IMR-90 (cell line): ENCODE results near the gene FXR2. TPM values are rescaled to one million over a fixed set of nuclear protein-coding genes. Genes with fewer than 3 reads are reported as not detected.

Experiments
- ATAC-seq: fragments of 200-7000 bp; cut with Tn5 transposase; 2 replicates; pipeline ENCODE4 v1.9.1; 2020; ENCODE audit warnings: low read depth, mild to moderate bottlenecking, moderate library complexity
- BruUV-seq: library from RNA; stranded (reverse); fragments of 400-500 nt; replicated peaks from 2 replicates; lab custom pipeline; 2021; lab: Mats Ljungman, UMichigan
- CTCF ChIA-PET: fragments of 300-600 bp; formaldehyde crosslinking; extraction: SDS; loops from one replicate; lab custom pipeline; 2021; ENCODE audit warnings: antibody characterized with exemption; lab: Yijun Ruan, JAX
- POLR2A ChIA-PET: fragments of 300-600 bp; sonication (Branson Sonifier 250); formaldehyde crosslinking; loops from one replicate; lab custom pipeline; 2022; ENCODE audit warnings: antibody characterized with exemption; ENCODE audit not compliant: unreplicated experiment; lab: Charles Lee
- DNase-seq: peaks from one replicate; pipeline ENCODE4 v3.0.0; 2013
- H2AFZ ChIP-seq: replicated peaks from 2 replicates; pipeline ENCODE3; 2013; ENCODE audit warnings: low read length, mild to moderate bottlenecking; ENCODE audit not compliant: poor library complexity
- H2AK5ac ChIP-seq: 2 replicates; pipeline ENCODE4 v1.6.1; 2013; ENCODE audit warnings: low read depth, low read length, inconsistent platforms
- H2AK9ac ChIP-seq: replicated peaks from 2 replicates; pipeline ENCODE3; 2013; ENCODE audit warnings: mild to moderate bottlenecking, low read depth, low read length, moderate library complexity; ENCODE audit not compliant: poor library complexity
- H2BK120ac ChIP-seq: 2 replicates; pipeline ENCODE4 v1.6.1; 2013; ENCODE audit warnings: low read depth, low read length, inconsistent platforms
- H2BK15ac ChIP-seq: 3 replicates; pipeline ENCODE4 v1.6.1; 2013; ENCODE audit warnings: low read depth, low read length, inconsistent platforms
- H2BK20ac ChIP-seq: 2 replicates; pipeline ENCODE4 v1.6.1; 2013; ENCODE audit warnings: low read depth, mild to moderate bottlenecking, inconsistent platforms, low read length, moderate library complexity
- H2BK5ac ChIP-seq: 2 replicates; pipeline ENCODE4 v1.6.1; 2013; ENCODE audit warnings: mild to moderate bottlenecking, low read depth, low read length, inconsistent platforms; ENCODE audit not compliant: poor library complexity, severe bottlenecking
- H3K14ac ChIP-seq: replicated peaks from 2 replicates; pipeline ENCODE4 v1.6.1; 2013; ENCODE audit warnings: low read depth, low read length, inconsistent platforms
- H3K18ac ChIP-seq: 2 replicates; pipeline ENCODE4 v1.6.1; 2013; ENCODE audit warnings: low read depth, low read length, control low read depth
- H3K23ac ChIP-seq: 2 replicates; pipeline ENCODE4 v1.6.1; 2013; ENCODE audit warnings: low read depth, low read length, inconsistent platforms
- H3K27ac ChIP-seq: 2 replicates; pipeline ENCODE4 v1.5.1; 2013; ENCODE audit warnings: mild to moderate bottlenecking, control low read depth, low read length; ENCODE audit not compliant: insufficient read depth
- H3K27me3 ChIP-seq: 2 replicates; pipeline ENCODE4 v1.6.1; 2013; ENCODE audit warnings: low read length; ENCODE audit not compliant: control insufficient read depth, insufficient read depth
- H3K36me3 ChIP-seq: 2 replicates; pipeline ENCODE4 v1.6.1; 2013; ENCODE audit warnings: low read length, mixed read lengths; ENCODE audit not compliant: control insufficient read depth, insufficient read depth
- H3K4ac ChIP-seq: 2 replicates; pipeline ENCODE4 v1.6.1; 2013; ENCODE audit warnings: low read depth, low read length, inconsistent platforms
- H3K4me1 ChIP-seq: 2 replicates; pipeline ENCODE4 v1.6.1; 2013; ENCODE audit warnings: low read length, mixed read lengths; ENCODE audit not compliant: control insufficient read depth, insufficient read depth
- H3K4me2 ChIP-seq: 2 replicates; pipeline ENCODE4 v1.6.1; 2013; ENCODE audit warnings: low read depth, mild to moderate bottlenecking, control low read depth, low read length, moderate library complexity
- H3K4me3 ChIP-seq: 2 replicates; pipeline ENCODE4 v1.5.1; 2013; ENCODE audit warnings: low read depth, mild to moderate bottlenecking, control low read depth, low read length, moderate library complexity; ENCODE audit not compliant: insufficient read depth
- H3K56ac ChIP-seq: 2 replicates; pipeline ENCODE4 v1.6.1; 2013; ENCODE audit warnings: low read length, inconsistent platforms; ENCODE audit not compliant: insufficient read depth; ENCODE audit errors: extremely low read depth
- H3K79me1 ChIP-seq, 2 experiments: 2 replicates each; pipeline ENCODE4 v1.6.1; 2013; ENCODE audit warnings: low read length in 2 of 2, inconsistent platforms in 1 of 2, low read depth in 1 of 2
- H3K9ac ChIP-seq: 2 replicates; pipeline ENCODE4 v1.6.1; 2013; ENCODE audit warnings: low read depth, low read length, control low read depth
- H3K9me1 ChIP-seq: 2 replicates; pipeline ENCODE4 v1.6.1; 2013; ENCODE audit warnings: low read length, inconsistent platforms; ENCODE audit not compliant: insufficient read depth
- H3K9me3 ChIP-seq: 2 replicates; pipeline ENCODE4 v1.6.1; 2013; ENCODE audit warnings: low read length; ENCODE audit not compliant: control insufficient read depth, insufficient read depth
- H4K20me1 ChIP-seq: 2 replicates; pipeline ENCODE4 v1.6.1; 2013; ENCODE audit warnings: low read length, inconsistent platforms; ENCODE audit not compliant: insufficient read depth
- H4K5ac ChIP-seq: 2 replicates; pipeline ENCODE4 v1.6.1; 2013; ENCODE audit warnings: mild to moderate bottlenecking, low read depth, low read length, control low read depth
- H4K8ac ChIP-seq, 2 experiments: 2 replicates each; pipeline ENCODE4 v1.6.1; 2013; ENCODE audit warnings: low read depth in 2 of 2, low read length in 2 of 2, control low read depth in 1 of 2, inconsistent platforms in 1 of 2
- H4K91ac ChIP-seq: 2 replicates; pipeline ENCODE4 v1.6.1; 2013; ENCODE audit warnings: low read depth, low read length, inconsistent platforms; ENCODE audit not compliant: insufficient read depth
- BHLHE40 ChIP-seq: fragments of 150-350 bp; IDR thresholded peaks from 2 replicates; pipeline ENCODE4 v1.6.1; 2016; ENCODE audit warnings: mild to moderate bottlenecking, low read depth, low read length
- CEBPB ChIP-seq: IDR thresholded peaks from 2 replicates; pipeline ENCODE4 v1.6.1; 2012; ENCODE audit warnings: low read depth, low read length, improper control_type of control experiment
- CHD1 ChIP-seq: IDR thresholded peaks from 2 replicates; pipeline ENCODE4 v1.6.1; 2012; ENCODE audit warnings: low read depth, low read length, improper control_type of control experiment
- CTCF ChIP-seq: conservative IDR thresholded peaks from 2 replicates; pipeline ENCODE4 v1.5.1; 2012; ENCODE audit warnings: mild to moderate bottlenecking, low read depth, low read length, improper control_type of control experiment
- ELK1 ChIP-seq: fragments of 150-350 bp; IDR thresholded peaks from 2 replicates; pipeline ENCODE4 v1.6.1; 2016; ENCODE audit warnings: low read depth, mild to moderate bottlenecking, low read length, moderate library complexity, borderline replicate concordance
- MAFK ChIP-seq: IDR thresholded peaks from 2 replicates; pipeline ENCODE4 v1.6.1; 2012; ENCODE audit warnings: low read depth, low read length, improper control_type of control experiment
- MXI1 ChIP-seq: IDR thresholded peaks from 2 replicates; pipeline ENCODE4 v1.6.1; 2012; ENCODE audit warnings: low read depth, mild to moderate bottlenecking, low read length, moderate library complexity, borderline replicate concordance
- NFE2L2 ChIP-seq: fragments of 150-350 bp; IDR thresholded peaks from 2 replicates; pipeline ENCODE4 v1.6.1; 2016; ENCODE audit warnings: low read depth, mild to moderate bottlenecking, low read length
- POLR2A ChIP-seq: IDR thresholded peaks from 2 replicates; pipeline ENCODE4 v1.6.1; 2012; ENCODE audit warnings: mild to moderate bottlenecking, low read depth, low read length
- RAD21 ChIP-seq: IDR thresholded peaks from 2 replicates; pipeline ENCODE4 v1.6.1; 2012; ENCODE audit warnings: low read length, improper control_type of control experiment
- RFX5 ChIP-seq: IDR thresholded peaks from 2 replicates; pipeline ENCODE4 v1.8.0; 2012; ENCODE audit warnings: low read depth, mild to moderate bottlenecking, low read length, moderate library complexity
- SMC3 ChIP-seq: fragments of 150-350 bp; IDR thresholded peaks from 2 replicates; pipeline ENCODE4 v1.6.1; 2016; ENCODE audit warnings: low read depth, mild to moderate bottlenecking, antibody characterized with exemption, low read length, moderate library complexity
- USF2 ChIP-seq: fragments of 150-350 bp; IDR thresholded peaks from 2 replicates; pipeline ENCODE4 v1.6.1; 2017; ENCODE audit warnings: mild to moderate bottlenecking, antibody characterized with exemption, low read length, low read depth
- WGBS, 2 experiments: methylation state at CpG; one replicate each; pipeline versions ENCODE4 v1.1.5 to v1.1.7; 2013; ENCODE audit warnings: missing lambda C conversion rate in 2 of 2; ENCODE audit not compliant: insufficient read length in 1 of 2; ENCODE audit errors: extremely low coverage in 2 of 2; 5-methylcytosine and 5-hydroxymethylcytosine counted together
- dilution Hi-C: fragments of 300-500 bp; cut with HindIII; formaldehyde crosslinking; loops from one replicate; pipeline ENCODE4 v1.14.3; 2018; ENCODE audit warnings: low sequenced_read_pairs; ENCODE audit not compliant: unreplicated experiment
- in situ Hi-C: fragments of 300-500 bp; cut with MboI; formaldehyde crosslinking; loops from 3 replicates; pipeline ENCODE4 v1.14.3; 2019; ENCODE audit warnings: low sequenced_read_pairs, inconsistent platforms, mixed read lengths
- intact Hi-C: fragments of 100-400 bp; cut with micrococcal nuclease; formaldehyde crosslinking; loops from 2 replicates; pipeline ENCODE4 v1.10.0; 2022
- polyA plus RNA-seq, 3 experiments: library from polyadenylated mRNA; depleted of rRNA; stranded (reverse); fragments of >200 nt; gene quantifications; 2 replicates each; pipeline ENCODE4 v1.2.3, GENCODE V29; 2012; ENCODE audit warnings: low replicate concordance in 1 of 3
- total RNA-seq: library from RNA; depleted of rRNA; stranded (reverse); fragments of >200 nt; gene quantifications from 2 replicates; pipeline ENCODE4 v1.2.3, GENCODE V29; 2012

The FXR2 gene
- total and polyA plus RNA-seq, 2 of the 4 experiments (the other 2 are of a cell fraction): 39.1 to 55.9 TPM

GRCh38 chr17:7579001-7579833, 35.5 kb downstream of the FXR2 start, which contains the start of gene CD68:
CD68 (plus strand) TSS chr17:7579638; CDS start chr17:7579678, 40 bp downstream.
- H3K27me3 ChIP-seq: no peaks in the 10 kb centered on the region
- H3K56ac ChIP-seq: no peak within 1 kb of the TSS
- H4K5ac ChIP-seq: peak within 1 kb of the TSS; percentile 72
- H3K4ac ChIP-seq: peak within 1 kb of the TSS; percentile 78
- H3K27ac ChIP-seq: peak within 1 kb of the TSS; percentile 49
- no peaks in the 10 kb centered on the region for H3K9me3 ChIP-seq
- H3K36me3 ChIP-seq: peaks cover 50% of the 10 kb centered on the region
- peaks cover 21% of the 10 kb centered on the region for H3K9me1 ChIP-seq
- POLR2A ChIA-PET: interaction anchor here (0.8 to 1.2 kb wide), 2 partner anchors 10 to 28 kb away, joined by 3 to 6 read pairs; no protein-coding TSS in a partner anchor
- in situ Hi-C loops: no loop called here
- peak within 1 kb of the TSS; percentile 76 for H2BK5ac ChIP-seq
- H3K18ac ChIP-seq: peak within 1 kb of the TSS; percentile 3; the same call in 1 of the 2 replicates
- peak within 1 kb of the TSS; percentile 23 for H3K4me2 ChIP-seq
- H2AK9ac ChIP-seq: peak within 1 kb of the TSS; percentile 86
- intact Hi-C loops: no loop called here
- H3K79me1 ChIP-seq: peaks cover 13 to 83% of the 10 kb centered on the region in 2 experiments
- peak; percentile 91 for DNase-seq
- H2AK5ac ChIP-seq: peak within 1 kb of the TSS; percentile 93
- peak within 1 kb of the TSS in 1 of 2 experiments; percentile 78; a peak in 2 of 4 replicates for H4K8ac ChIP-seq
- peak within 1 kb of the TSS; percentile 4; the same call in 2 of the 3 replicates for H2BK15ac ChIP-seq
- peak within 1 kb of the TSS; percentile 8; the same call in 1 of the 2 replicates for H2BK120ac ChIP-seq
- 0% methylated on average over 2 of the region's 7 CpGs; no CpG with 5 or more reads in 1 of the 2 experiments for WGBS, 2 experiments
- BruUV-seq: no TSS peak
- peaks cover 32% of the 10 kb centered on the region for H3K4me1 ChIP-seq
- H3K9ac ChIP-seq: peak within 1 kb of the TSS; percentile 8
- H4K91ac ChIP-seq: peak within 1 kb of the TSS; percentile 63
- peak within 1 kb of the TSS; percentile 1; the same call in 1 of the 2 replicates for H3K4me3 ChIP-seq
- CTCF ChIA-PET: interaction anchor here (1.3 kb wide), 1 partner anchor 109 kb away, joined by 4 read pairs; the partner anchor contains the start of genes TP53 and WRAP53
- H3K14ac ChIP-seq: peak within 1 kb of the TSS; percentile 81
- dilution Hi-C loops: no loop called here
- H4K20me1 ChIP-seq: peaks cover 54% of the 10 kb centered on the region
- peak; percentile 56 for ATAC-seq
- H2BK20ac ChIP-seq: no peak within 1 kb of the TSS; the same call in 1 of the 2 replicates
- peak within 1 kb of the TSS; percentile 48 for H3K23ac ChIP-seq
- peak within 1 kb of the TSS; percentile 70 for H2AFZ ChIP-seq
- TF ChIP-seq POLR2A: peak; percentile 94
- no peak; the same call in 1 of the 2 replicates for TF ChIP-seq RAD21
- no peak for TF ChIP-seq CTCF
- TF ChIP-seq NFE2L2: no peak; the same call in 1 of the 2 replicates
- TF ChIP-seq CHD1: no peak
- peak; percentile 77 for TF ChIP-seq USF2
- TF ChIP-seq RFX5: no peak
- 0 out of 2 replicates have a peak, but pooled peaks have one; percentile 9 for TF ChIP-seq SMC3
- peak; percentile 86; the same call in 1 of the 2 replicates for TF ChIP-seq MXI1
- no peak for TF ChIP-seq BHLHE40
- no peak for TF ChIP-seq ELK1
- no peak for TF ChIP-seq MAFK
- TF ChIP-seq CEBPB: peak; percentile 97
